OCI-LY1 (cell line): ENCODE data around the gene CCNJL.

Experiments
- H2AFZ ChIP-seq: fragments of 200-600 bp; sonication (generic), shearing (Covaris generic); 2 replicates; pipeline ENCODE4 v1.6.0; 2014; ENCODE audit warnings: antibody characterized with exemption, mild to moderate bottlenecking, low read length
- H3F3A ChIP-seq: fragments of 200-600 bp; sonication (generic), shearing (Covaris generic); 2 replicates; pipeline ENCODE4 v1.6.0; 2014; ENCODE audit warnings: mild to moderate bottlenecking, antibody characterized with exemption, low read length, moderate library complexity; ENCODE audit not compliant: insufficient read depth
- H3K27ac ChIP-seq: fragments of 200-600 bp; sonication (generic); 2 replicates; pipeline ENCODE4 v1.5.1; 2014; ENCODE audit warnings: low read length, mixed run types, mild to moderate bottlenecking, low read depth; ENCODE audit not compliant: poor library complexity, severe bottlenecking
- H3K27me3 ChIP-seq: fragments of 200-600 bp; sonication (generic); 2 replicates; pipeline ENCODE4 v1.6.0; 2014; ENCODE audit warnings: antibody characterized with exemption, mild to moderate bottlenecking, low read length, moderate library complexity; ENCODE audit not compliant: insufficient read depth
- H3K36me3 ChIP-seq: fragments of 200-600 bp; sonication (generic); 2 replicates; pipeline ENCODE4 v1.6.1; 2014; ENCODE audit warnings: mild to moderate bottlenecking, antibody characterized with exemption, low read length, moderate library complexity, mixed read lengths; ENCODE audit not compliant: insufficient read depth
- H3K4me1 ChIP-seq: fragments of 200-600 bp; sonication (generic); 2 replicates; pipeline ENCODE4 v1.5.1; 2014; ENCODE audit warnings: mild to moderate bottlenecking, low read length, moderate library complexity; ENCODE audit not compliant: insufficient read depth, severe bottlenecking
- H3K4me2 ChIP-seq: fragments of 200-600 bp; sonication (generic), shearing (Covaris generic); 2 replicates; pipeline ENCODE4 v1.6.1; 2014; ENCODE audit warnings: low read length
- H3K4me3 ChIP-seq: fragments of 200-600 bp; sonication (generic); 2 replicates; pipeline ENCODE4 v1.5.1; 2014; ENCODE audit warnings: low read length, low read depth, mild to moderate bottlenecking, mixed read lengths; ENCODE audit not compliant: poor library complexity, severe bottlenecking
- H3K79me2 ChIP-seq: fragments of 200-600 bp; shearing (Covaris generic); 2 replicates; pipeline ENCODE4 v1.6.1; 2016; ENCODE audit warnings: mixed run types, low read length, mixed read lengths; ENCODE audit not compliant: insufficient read depth
- H3K9ac ChIP-seq: fragments of 200-600 bp; sonication (generic), shearing (Covaris generic); 2 replicates; pipeline ENCODE4 v1.6.1; 2014; ENCODE audit warnings: mild to moderate bottlenecking, low read length, mixed read lengths
- H3K9me2 ChIP-seq: fragments of 200-600 bp; sonication (generic), shearing (Covaris generic); 2 replicates; pipeline ENCODE4 v1.6.1; 2014; ENCODE audit warnings: low read depth, mild to moderate bottlenecking, low read length, mixed read lengths
- H3K9me3 ChIP-seq: fragments of 200-600 bp; shearing (Covaris generic); 2 replicates; pipeline ENCODE4 v1.6.1; 2014; ENCODE audit warnings: low read length, mixed read lengths
- H4K20me1 ChIP-seq: fragments of 200-600 bp; sonication (generic), shearing (Covaris generic); 2 replicates; pipeline ENCODE4 v1.6.0; 2016; ENCODE audit warnings: mild to moderate bottlenecking, low read length; ENCODE audit not compliant: insufficient read depth
- CTCF ChIP-seq: fragments of 200-600 bp; sonication (generic), shearing (Covaris generic); IDR thresholded peaks from 2 replicates; pipeline ENCODE4 v1.5.1; 2017; ENCODE audit warnings: mild to moderate bottlenecking, antibody characterized with exemption, low read length, moderate library complexity, mixed read lengths
- EZH2 ChIP-seq: fragments of 200-600 bp; sonication (generic), shearing (Covaris generic); IDR thresholded peaks from 2 replicates; pipeline ENCODE4 v1.8.0; 2017; ENCODE audit warnings: borderline replicate concordance, mixed run types, mild to moderate bottlenecking, antibody characterized with exemption, low read length, moderate library complexity, mixed read lengths

CCNJL gene

GRCh38 chr5:160254706-160255105, 57.7 kb downstream of the CCNJL start:
- Histone ChIP-seq H3K4me2 (no peak overlapping the region), H3K27ac (no peak overlapping the region), H2AFZ (no peak overlapping the region), H3K36me3 (no peaks in the 10 kb centered on the region), H3K9me3 (no peaks in the 10 kb centered on the region), H3K9me2 (no peaks in the 10 kb centered on the region), H3K4me3 (no peak overlapping the region), H3K79me2 (no peaks in the 10 kb centered on the region), H3F3A (no peaks in the 10 kb centered on the region), H3K4me1 (no peaks in the 10 kb centered on the region), H3K9ac (no peak overlapping the region), H3K27me3 (peaks cover 10% of the 10 kb centered on the region; the same call in 1 of the 2 replicates), H4K20me1 (no peaks in the 10 kb centered on the region)
- TF ChIP-seq CTCF (no peak), EZH2 (no peak)

- Histone ChIP-seq H3F3A (no peaks in the 10 kb centered on the region), H3K9me3 (no peaks in the 10 kb centered on the region), H3K4me3 (no peak overlapping the region), H3K9me2 (no peaks in the 10 kb centered on the region), H3K27ac (no peak overlapping the region), H4K20me1 (no peaks in the 10 kb centered on the region), H3K27me3 (peaks cover 10% of the 10 kb centered on the region; the same call in 1 of the 2 replicates), H3K36me3 (no peaks in the 10 kb centered on the region), H2AFZ (no peak overlapping the region), H3K79me2 (no peaks in the 10 kb centered on the region), H3K4me1 (no peaks in the 10 kb centered on the region), H3K4me2 (no peak overlapping the region), H3K9ac (no peak overlapping the region)
- TF ChIP-seq EZH2 (no peak), CTCF (no peak)
These were observed 58.9 kb downstream of the CCNJL start for GRCh38 chr5:160253441-160253840.

- no peaks in the 10 kb centered on the region for H3F3A ChIP-seq
- H3K9me2 ChIP-seq, result no peaks in the 10 kb centered on the region
- no peaks in the 10 kb centered on the region for H3K9me3 ChIP-seq
- TF ChIP-seq EZH2 (no peak), CTCF (no peak)
- no peak overlapping the region for H3K27ac ChIP-seq
- H3K4me1 ChIP-seq, result no peaks in the 10 kb centered on the region
- H3K27me3 ChIP-seq, result peaks cover 10% of the 10 kb centered on the region; the same call in 1 of the 2 replicates
- no peak overlapping the region for H2AFZ ChIP-seq
- no peaks in the 10 kb centered on the region for H3K36me3 ChIP-seq
- H3K4me3 ChIP-seq, result no peak overlapping the region
- H3K9ac ChIP-seq, result no peak overlapping the region
- no peak overlapping the region for H3K4me2 ChIP-seq
- H3K79me2 ChIP-seq, result no peaks in the 10 kb centered on the region
- H4K20me1 ChIP-seq, result no peaks in the 10 kb centered on the region
These were observed 59.4 kb downstream of the CCNJL start for GRCh38 chr5:160252916-160253315.
